Erythroblast (primary cell): ENCODE results near the gene C1QTNF1.
"Not testable (repeated sequence)": the region's sequence is repeated elsewhere in the genome, so short reads cannot be mapped to it uniquely, and the experiment has no call there.

Experiments used
- DNase-seq, 2 experiments: peaks; one replicate each; lab custom pipeline; 2025; lab: John Stamatoyannopoulos, UW
- GATA1 ChIP-seq: IDR thresholded peaks from 2 replicates; pipeline ENCODE4 v1.6.1; 2011; ENCODE audit warnings: low read depth, mild to moderate bottlenecking, control low read depth, low read length, moderate library complexity
- POLR2A ChIP-seq: IDR thresholded peaks from 2 replicates; pipeline ENCODE4 v1.6.1; 2011; ENCODE audit warnings: mild to moderate bottlenecking, low read length

C1QTNF1 gene

DNA sequence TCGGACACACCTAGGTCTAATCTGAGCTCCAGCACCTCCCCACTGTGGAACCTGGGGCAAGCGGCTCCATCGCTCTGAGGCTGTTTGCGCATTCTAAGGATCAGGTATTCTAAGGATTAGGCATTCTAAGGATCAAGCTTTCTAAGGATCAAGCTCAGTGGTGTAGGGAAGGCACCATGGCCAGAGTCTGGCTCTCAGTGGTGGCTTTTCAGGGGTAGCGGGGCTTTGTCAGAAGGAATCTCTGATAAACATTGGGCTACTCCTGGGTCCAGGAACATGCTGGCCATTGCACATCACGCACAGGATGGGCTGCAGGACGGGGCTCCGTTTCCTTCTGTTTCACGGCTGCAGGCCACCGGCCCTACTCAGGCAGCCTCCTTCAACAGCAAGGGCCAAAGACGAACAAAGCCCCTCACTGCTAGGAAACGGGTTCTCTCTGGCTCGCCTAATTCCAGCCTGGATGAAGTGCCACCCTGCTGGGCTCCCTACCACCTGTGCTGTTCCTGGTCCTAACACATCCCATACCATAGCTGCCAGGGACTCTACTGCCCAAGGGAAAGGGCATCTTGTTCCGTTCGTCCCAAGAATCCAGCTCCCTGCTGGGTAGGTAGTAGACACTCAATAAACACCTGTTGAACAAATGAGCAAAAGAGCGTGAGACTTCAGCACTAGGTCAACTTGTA lies 5.5 kb downstream of the C1QTNF1 start:
- no peak for TF ChIP-seq POLR2A
- TF ChIP-seq GATA1, result no peak

DNA sequence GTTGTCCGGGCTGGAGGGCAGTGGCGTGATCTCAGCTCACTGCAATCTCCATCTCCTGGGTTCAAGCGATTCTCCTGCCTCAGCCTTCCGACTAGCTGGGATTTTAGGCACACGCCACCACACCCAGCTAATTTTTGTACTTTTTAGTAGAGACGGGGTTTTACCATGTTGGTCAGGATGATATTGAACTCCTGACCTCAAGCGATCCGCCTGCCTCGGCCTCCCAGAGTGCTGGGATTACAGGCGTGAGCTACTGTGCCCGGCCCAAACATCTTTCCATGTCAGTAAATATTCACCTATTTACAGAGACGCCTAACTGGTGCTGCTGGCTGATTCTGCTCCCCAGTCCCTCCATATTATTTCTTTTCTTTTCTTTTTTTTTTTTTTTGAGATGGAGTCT lies 6.7 kb downstream of the C1QTNF1 start:
- DNase-seq, result not testable (repeated sequence)

More for the DNA sequence above, 5.5 kb downstream of the C1QTNF1 start:
- DNase-seq, result no peak

DNA sequence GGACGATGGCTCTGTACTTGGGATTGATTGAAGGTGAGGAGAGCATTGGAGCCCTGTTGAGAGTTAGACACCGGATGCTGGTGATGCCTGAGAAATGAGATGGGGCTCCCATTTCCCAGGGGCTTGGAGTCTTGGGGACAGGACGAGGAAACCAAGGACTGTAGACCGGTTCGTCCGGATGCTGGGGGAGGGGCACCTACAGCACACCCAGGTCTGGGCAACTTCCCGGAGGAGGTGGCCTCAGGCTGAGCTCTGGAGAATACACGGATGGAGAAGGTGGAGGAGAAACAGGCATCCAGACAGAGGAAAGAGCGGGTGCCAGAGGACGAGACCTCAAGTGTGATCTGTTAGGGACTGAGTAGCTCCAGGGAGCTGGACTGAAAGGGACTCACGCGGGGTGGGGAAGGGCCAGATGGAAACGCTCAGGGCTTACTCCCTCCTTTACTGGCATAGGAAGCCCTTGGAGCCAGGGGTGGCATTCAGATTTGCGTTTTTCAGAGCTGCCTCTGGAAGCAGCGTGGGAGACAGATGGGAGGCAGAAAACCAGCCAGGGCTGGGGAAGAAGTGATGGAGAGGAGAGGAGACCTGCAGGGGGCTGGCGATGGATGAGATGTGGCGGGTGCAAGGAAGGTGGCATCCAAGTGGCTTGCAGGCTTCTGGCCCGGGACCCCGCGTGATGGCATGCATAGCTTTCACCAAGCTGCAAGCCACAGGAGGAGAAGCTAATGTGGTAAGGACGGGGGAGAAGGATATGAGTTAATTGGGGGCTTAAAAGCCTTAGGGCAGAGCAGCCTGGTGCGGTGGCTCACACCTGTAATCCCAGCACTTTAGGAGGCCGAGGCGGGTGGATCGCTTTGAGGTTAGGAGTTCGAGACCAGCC lies 8.3 kb downstream of the C1QTNF1 start:
- DNase-seq, result no peak
- no peak for TF ChIP-seq GATA1
- no peak for TF ChIP-seq POLR2A

DNA sequence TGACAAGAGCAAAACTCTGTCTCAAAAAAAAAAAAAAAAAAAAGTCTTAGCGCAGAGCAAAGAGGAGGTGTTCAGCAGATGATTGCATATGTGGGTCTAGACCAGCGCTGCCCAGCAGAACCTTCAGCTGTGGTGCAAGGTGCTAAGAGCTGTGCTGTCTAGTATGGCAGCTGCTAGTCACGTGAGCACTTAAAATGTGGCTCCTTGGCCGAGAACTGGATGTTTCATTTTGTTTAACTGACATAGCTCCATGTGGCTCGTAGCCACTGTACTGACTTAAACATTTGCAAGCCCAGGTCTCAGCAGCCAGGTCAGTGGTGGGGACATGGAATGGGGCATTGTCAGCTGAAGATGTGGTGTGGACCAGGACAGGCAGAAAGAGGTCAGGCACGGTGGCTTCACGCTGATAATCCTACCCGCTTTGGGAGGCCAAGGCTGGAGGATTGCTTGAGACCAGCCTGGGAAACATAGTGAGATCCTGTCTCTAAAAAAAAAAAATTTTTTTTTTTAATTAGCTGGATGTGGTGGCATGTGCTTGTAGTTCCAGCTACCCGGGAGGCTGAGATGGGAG lies 9.2 kb downstream of the C1QTNF1 start:
- TF ChIP-seq POLR2A (no peak), GATA1 (no peak)
- DNase-seq, result no peak

DNA sequence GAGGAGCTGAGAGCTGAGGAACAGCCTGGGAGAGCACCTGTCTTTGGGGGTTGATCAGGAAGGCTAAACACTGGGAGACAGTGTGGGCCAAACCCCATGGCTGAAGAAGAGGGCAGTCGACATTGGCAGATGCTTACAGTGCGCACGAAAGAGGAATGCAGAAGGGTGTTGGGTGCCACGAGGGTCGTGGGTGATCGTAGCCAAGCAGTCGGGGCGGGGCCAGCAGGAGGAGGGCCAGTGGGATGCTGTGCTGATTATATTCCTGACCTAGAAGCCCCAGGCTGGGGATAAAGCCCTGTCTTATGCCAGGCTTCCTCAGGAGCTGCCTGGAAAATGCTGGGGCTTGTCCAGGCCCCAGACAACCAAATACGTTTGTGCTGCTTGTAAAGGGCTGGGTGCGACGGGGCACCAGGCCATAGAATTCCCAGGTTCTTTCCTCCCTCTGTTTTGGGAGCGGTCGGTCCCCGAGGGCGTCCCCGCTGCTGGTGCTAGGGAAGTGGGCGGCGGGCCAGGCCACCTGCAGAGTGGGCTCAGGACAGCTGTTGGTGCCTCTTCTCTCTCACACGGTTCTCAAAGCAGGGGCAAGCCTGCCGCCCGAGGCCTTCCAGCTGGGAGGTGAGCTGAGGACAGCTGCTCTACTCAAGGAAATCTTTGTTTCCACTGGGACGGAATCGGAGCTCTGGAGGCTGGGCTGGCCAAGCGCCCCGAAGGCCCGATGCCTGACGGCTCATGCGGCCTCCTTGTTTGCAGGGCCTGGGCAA lies 10.0 kb downstream of the C1QTNF1 start:
- no peak for DNase-seq
- no peak for TF ChIP-seq GATA1
- no peak for TF ChIP-seq POLR2A

DNA sequence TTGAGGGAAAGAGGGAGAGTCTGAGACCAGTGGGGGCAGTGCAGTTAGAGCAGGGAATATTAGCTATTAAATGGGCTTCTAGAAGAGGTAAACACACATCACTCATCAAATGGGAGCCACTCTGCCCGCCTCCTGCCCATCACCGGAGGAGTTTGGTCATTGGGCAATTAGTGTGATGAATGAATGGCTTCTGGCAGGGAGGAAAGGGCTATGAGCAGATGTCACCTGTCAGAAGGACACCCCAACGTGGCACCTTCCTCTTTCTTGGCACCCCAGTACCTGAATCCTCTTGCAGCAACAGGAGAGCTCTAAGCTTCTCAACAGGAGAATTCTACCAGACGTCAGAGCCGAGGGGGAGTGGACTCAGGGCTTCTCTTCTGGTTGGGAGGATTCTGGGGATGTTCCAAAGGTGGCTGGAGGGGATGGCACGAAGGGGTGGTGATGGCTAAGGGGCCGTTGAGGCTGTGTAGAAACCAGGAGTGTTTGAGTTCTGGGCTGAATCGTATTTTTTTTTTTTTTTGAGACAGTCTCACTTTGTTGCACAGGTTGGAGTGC lies 11.0 kb downstream of the C1QTNF1 start:
- TF ChIP-seq GATA1 (no peak), POLR2A (no peak)
- DNase-seq, result no peak

DNA sequence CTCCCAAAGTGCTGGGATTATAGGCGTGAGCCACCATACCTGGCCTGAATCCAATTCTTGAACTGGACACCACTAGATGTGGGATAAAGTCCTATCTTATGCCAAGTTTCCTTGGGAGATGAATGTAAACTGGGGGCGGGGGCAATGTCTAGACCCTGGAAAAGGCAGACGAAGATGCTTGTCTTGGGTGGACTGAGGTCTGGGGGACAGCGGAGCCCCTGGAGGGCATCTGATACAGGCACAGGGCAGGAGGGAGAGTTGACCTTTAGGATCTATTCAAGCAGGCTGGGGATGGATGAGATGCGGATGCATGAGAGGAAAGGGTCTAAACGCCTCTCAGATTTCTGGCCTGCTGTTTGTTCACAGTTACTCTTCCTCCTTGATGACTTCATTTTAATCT lies 11.7 kb downstream of the C1QTNF1 start:
- DNase-seq, result no peak
- TF ChIP-seq GATA1 (no peak), POLR2A (no peak)

DNA sequence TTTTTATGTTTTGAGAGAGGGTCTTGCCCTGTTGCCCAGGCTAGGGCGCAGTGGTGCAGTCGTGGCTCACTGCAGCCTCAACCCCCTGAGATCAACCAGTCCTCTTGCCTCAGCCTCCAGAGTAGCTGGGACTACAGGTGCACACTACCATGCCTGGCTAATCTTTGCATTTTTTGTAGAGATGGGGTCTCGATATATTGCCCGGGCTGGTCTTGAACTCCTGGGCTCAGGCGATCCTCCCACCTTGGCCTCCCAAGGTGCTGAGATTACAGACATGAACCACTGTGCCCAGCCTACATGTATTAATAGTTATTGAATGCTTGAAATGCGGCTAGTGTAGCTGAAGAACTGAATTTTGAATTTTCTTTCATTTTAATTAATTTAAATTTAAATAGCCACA lies 12.2 kb downstream of the C1QTNF1 start:
- no peak for DNase-seq
- TF ChIP-seq GATA1 (no peak), POLR2A (no peak)

DNA sequence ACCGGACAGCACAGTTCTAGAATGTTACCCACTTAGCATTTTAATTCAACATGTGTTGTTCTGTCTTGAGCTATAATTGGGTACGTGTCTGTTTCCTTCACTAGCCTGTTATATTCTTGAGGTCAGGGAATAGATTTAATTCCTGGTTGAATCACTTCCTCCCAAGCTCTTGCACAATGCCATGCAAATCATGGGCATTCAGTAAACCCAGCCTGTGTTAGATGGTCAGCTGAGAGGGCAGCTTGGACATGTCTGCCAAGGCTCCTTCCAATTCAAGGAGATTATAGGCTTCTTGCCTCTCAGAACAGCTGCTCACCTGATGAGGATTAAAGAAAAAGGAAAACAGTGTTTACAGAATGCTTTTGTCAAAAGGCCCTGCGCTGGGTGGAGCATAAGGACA lies 12.6 kb downstream of the C1QTNF1 start:
- DNase-seq, result no peak
- no peak for TF ChIP-seq GATA1
- TF ChIP-seq POLR2A, result no peak

DNA sequence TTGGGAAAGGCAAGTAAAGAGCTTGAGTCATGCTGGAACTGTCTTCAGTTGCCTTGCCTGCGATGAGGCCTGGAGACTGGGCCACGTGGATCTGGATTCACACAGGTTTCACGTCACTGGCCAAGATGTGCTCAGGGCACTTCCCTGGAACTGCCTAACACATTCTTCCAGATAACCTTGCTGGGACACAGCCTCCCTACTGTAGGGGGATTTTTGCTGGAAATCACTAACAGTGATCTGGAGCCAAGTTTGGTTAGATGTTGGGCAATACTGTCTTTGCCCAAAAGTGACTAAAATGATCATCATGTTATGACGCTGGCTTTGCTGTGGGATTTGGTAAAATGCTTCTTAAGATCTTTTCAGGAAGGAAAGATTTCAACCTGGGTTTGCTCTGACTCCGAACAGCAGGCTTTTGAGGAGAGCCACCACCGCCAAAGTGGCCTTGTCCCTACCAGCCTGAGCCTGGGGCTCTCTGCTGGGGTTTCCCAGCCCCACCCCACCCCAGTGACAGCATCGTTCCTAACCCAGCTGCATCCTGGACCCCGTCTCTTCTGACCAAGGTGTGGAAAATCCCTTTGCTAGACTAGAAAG lies 14.7 kb downstream of the C1QTNF1 start:
- no peak for TF ChIP-seq POLR2A
- no peak for TF ChIP-seq GATA1
- DNase-seq, result no peak

DNA sequence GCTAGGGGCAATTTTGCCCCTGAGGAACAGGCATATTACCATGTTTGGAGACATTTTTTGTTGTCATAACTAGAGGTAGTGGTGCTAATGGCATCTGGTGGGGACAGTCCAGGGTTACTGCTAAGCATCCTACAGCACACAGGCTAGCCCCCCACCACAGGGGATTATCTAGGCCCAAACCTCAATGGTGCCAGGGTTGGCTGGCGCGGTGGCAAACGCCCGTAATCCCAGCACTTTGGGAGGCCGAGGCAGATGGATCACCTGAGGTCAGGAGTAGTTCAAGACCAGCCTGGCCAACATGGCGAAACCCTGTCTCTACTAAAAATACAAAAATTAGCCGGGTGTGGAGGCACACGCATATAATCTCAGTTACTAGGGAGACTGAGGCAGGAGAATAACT lies 15.2 kb downstream of the C1QTNF1 start:
- DNase-seq, result no peak
- no peak for TF ChIP-seq POLR2A
- TF ChIP-seq GATA1, result no peak

DNA sequence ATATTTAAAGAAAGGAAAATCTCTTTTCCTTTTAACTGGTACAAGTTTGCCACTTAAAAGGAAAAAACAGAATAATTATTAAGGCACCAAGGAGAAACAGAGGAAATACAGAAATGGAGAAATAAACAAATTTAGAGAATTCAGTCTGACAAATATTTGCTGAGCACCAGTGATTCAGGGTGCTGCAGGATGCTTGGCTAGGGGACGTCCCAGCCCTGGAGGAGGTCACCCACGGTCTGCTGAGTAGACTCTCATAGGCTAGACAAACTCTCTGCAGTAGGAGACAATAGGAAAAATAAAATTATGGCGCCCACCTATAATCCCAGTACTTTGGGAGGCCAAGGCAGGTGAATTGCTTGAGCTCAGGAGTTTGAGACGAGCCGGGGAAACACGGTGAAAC lies 15.9 kb downstream of the C1QTNF1 start:
- no peak for TF ChIP-seq GATA1
- TF ChIP-seq POLR2A, result no peak
- DNase-seq, result no peak

DNA sequence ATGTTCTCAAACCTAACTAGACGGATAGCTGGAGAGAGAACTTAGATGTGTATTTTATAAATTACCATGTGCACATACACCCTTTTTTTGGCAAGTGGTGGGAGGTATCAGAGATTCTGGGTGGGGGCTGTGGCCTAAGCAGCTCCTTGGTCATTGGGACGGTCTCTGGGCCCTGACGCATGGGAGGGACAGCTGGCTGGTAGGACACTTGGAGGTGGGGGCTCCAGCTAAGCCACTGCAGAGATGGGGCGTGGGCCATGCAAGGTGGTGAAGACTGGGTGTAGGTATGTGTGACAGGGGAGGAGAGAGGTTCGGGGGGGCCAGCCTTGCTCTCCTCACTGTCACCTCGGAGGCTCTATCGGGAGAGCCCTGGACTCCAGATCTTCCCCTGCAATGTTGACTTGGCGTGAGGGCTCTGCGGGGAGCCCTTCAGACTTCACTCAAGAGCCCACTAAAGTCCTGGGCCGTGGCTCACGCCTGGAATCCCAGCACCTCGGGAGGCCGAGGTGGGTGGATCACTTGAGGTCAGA lies 17.1 kb downstream of the C1QTNF1 start:
- TF ChIP-seq GATA1, result no peak
- TF ChIP-seq POLR2A, result no peak
- no peak for DNase-seq
